ENCODE data around the gene PRKCE. TPM values are rescaled to one million over a fixed set of nuclear protein-coding genes. Genes with fewer than 3 reads are reported as not detected.

PRKCE gene
- total RNA-seq, 1 donor from 2014 or later, result 21.0 TPM

DNA sequence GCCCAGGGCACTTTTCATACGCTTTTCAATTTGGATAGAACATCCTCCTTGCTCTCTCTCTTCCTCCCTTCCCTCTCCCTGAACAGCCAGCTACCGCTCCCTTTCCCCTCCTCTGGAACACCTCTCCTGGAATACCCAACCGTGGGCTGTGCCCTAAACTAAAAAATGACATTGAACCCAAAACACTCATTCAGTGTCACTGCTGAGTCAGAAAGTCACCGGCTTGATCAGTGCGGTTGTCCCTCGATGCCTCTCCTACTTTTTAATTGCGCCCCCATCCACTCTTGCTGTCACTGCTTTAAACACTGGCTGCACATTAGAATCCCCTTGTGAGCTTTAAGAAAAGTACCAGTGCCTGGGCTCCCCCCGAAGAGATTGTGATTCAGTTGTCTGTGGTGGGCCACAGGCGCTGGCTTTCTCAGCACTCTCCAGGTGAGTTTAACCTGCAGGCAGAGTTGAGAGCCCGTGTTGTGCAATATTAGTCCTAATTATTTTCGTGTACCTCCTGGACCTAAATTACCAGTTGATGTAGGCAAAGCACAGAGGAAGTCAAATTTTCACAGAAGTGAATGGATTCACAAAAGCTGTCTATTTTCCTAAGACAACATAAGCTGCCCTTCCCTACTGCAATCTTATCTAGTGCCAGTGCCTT is 302.0 kb downstream of the PRKCE start:
- Histone ChIP-seq H3K4me3 (ENCODE audit: low read depth, low read length) (no peak overlapping the region), H3K36me3 (ENCODE audit: control insufficient read depth, insufficient read depth, low read length) (no peaks in the 10 kb centered on the region), H3K27me3 (ENCODE audit: control insufficient read depth, insufficient read depth, low read length) (peaks cover 2% of the 10 kb centered on the region)
- no peak for DNase-seq (ENCODE audit: low read depth)
- TF ChIP-seq, protein P1, sequence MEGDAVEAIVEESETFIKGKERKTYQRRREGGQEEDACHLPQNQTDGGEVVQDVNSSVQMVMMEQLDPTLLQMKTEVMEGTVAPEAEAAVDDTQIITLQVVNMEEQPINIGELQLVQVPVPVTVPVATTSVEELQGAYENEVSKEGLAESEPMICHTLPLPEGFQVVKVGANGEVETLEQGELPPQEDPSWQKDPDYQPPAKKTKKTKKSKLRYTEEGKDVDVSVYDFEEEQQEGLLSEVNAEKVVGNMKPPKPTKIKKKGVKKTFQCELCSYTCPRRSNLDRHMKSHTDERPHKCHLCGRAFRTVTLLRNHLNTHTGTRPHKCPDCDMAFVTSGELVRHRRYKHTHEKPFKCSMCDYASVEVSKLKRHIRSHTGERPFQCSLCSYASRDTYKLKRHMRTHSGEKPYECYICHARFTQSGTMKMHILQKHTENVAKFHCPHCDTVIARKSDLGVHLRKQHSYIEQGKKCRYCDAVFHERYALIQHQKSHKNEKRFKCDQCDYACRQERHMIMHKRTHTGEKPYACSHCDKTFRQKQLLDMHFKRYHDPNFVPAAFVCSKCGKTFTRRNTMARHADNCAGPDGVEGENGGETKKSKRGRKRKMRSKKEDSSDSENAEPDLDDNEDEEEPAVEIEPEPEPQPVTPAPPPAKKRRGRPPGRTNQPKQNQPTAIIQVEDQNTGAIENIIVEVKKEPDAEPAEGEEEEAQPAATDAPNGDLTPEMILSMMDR (IDR thresholded peaks at IDR 0.05; ENCODE audit: insufficient read depth, low read length, poor library complexity, severe bottlenecking), result no peak

DNA sequence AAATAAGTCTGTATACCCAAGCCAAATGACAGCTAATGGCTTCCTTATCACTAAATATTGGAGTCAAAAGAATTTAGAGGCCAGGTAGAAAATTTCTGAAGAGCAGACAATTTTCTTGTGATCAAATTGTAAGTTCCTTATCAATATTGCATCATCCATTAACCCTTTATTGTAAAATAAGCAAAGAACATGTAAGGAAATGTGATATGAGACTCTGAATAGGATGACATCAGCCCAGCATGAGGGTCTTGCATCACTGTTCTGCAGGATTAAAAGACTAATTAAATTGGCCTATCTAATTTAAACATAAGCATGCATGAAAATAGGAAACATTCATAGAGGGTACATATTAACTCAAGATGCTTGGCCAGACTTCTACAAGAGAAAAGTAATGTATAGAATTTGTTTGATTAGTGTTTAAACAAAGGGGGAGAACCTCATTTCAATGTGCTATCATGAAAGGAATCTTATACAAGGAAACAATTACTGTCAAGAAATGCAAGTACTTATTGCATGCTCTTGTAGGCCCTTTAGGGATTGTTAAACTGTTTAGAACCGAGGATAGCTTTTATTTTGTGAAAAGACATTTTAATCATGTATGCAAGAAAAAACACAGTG is 302.9 kb downstream of the PRKCE start:
- no peak for DNase-seq (ENCODE audit: low read depth)
- Histone ChIP-seq H3K36me3 (ENCODE audit: control insufficient read depth, insufficient read depth, low read length) (no peaks in the 10 kb centered on the region), H3K4me3 (ENCODE audit: low read depth, low read length) (no peak overlapping the region), H3K27me3 (ENCODE audit: control insufficient read depth, insufficient read depth, low read length) (peaks cover 2% of the 10 kb centered on the region)
- TF ChIP-seq, protein P1 (IDR thresholded peaks at IDR 0.05; ENCODE audit: insufficient read depth, low read length, poor library complexity, severe bottlenecking), result no peak

DNA sequence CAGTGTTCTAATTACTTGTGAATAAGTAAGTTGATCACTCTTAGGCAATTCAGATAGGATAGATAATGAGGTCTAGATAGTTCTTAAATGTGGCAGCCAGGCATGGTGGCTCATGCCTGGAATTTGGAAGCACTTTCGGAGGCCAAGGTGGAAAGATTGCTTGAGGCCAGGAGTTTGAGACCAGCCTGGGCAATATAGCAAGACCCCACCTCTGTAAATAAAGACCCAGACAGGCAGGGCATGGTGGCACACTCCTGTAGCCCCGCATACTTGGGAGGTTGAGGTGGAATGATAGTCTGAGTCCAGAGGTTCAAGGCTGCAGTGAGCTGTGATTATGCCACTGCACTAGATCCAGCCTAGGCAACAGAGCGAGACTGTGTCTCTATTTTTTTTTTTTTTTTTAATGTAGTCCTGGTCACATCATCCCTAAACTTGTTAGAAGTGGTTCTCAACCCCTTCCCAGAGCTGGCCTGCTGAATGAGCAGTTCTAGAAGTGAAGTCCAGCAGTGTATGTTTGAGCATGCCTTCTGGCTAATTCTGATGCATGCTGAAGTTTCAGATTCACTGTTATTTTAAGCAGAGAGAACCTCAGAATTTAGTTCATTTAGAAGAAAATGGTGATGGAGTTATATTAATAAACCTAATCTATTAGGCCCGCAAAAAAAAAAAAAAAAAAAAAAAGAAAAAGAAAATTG is 306.2 kb downstream of the PRKCE start:
- Histone ChIP-seq H3K4me3 (ENCODE audit: low read depth, low read length) (no peak overlapping the region), H3K36me3 (ENCODE audit: control insufficient read depth, insufficient read depth, low read length) (no peaks in the 10 kb centered on the region), H3K27me3 (ENCODE audit: control insufficient read depth, insufficient read depth, low read length) (no peaks in the 10 kb centered on the region)
- no peak for DNase-seq (ENCODE audit: low read depth)
- TF ChIP-seq, protein P1 (IDR thresholded peaks at IDR 0.05; ENCODE audit: insufficient read depth, low read length, poor library complexity, severe bottlenecking), result no peak

DNA sequence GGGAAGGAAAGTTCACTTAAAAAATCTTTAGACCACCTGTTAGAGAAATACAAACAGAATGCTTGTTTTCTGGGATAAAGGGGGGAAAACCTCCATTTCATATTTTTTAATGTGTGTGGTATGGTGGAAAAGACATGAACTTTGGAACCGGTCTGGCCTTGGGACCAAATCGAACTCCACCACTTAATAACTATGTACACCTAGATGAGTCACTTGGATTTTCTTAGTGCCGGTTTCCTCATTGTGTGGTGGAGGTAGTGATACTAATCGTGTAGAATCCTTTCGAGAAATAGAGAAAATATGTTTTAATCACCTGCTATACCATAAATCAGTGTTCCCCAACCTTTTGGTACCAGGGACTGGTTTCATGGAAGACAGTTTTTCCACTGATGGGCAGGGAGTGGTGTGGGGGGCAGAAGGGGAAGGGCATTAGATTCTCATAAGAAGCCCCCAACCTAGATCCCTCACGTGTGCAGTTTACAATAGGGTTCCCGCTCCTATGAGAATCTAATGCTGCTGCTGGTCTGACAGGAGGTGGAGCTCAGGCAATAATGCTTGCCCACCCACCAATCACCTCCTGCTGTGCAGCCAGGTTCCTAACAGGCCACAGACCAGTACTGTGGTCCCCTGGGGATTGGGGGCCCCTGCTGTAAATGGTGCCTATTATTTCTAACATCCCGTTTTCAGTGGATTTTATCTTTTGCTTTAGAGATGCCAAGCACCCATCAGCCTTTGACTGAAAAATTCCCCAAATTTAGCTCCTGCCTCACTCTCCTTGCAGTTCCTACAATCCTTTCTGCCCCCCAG is 308.8 kb downstream of the PRKCE start:
- TF ChIP-seq, protein P1 (IDR thresholded peaks at IDR 0.05; ENCODE audit: insufficient read depth, low read length, poor library complexity, severe bottlenecking), result no peak
- H3K27me3 ChIP-seq (ENCODE audit: control insufficient read depth, insufficient read depth, low read length), result no peaks in the 10 kb centered on the region
- DNase-seq (ENCODE audit: low read depth), result no peak
- no peaks in the 10 kb centered on the region for H3K36me3 ChIP-seq (ENCODE audit: control insufficient read depth, insufficient read depth, low read length)
- H3K4me3 ChIP-seq (ENCODE audit: low read depth, low read length), result no peak overlapping the region

DNA sequence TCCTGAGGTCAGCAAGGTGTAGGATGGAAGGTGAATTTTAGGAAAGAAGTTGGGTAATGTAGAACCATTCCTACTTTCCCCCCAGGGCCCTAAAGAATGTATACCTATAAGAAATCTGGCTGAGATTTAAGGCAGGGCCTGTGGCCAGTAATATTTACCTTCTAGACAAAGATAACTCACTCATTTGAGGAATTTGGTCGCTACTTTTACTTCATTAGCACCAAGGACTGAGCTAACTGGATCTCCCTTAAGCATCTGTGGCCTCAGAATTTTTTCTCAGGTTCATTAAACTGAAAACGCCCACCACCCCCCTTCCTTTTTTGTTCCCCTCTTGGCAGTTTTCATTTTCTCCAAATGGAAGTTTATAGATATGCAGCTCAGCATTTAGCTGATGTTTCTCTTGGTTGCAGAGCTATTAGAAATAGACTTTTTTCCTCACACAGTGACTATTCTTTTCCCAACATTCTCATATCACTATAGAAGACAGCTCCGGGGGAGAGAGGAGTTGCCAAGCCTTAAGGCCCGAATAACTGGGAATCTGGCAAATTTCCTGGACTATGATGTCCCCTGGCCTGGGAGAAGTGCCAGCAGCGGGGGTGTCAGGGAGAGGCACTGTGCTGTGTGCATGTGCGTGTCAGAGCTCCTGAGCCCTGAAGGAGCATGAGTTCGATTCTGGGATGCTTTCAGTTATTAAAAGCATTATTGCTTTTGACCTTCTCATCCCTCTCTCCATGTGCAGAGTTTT is 310.9 kb downstream of the PRKCE start:
- no peak for DNase-seq (ENCODE audit: low read depth)
- H3K36me3 ChIP-seq (ENCODE audit: control insufficient read depth, insufficient read depth, low read length), result no peaks in the 10 kb centered on the region
- TF ChIP-seq, protein P1 (IDR thresholded peaks at IDR 0.05; ENCODE audit: insufficient read depth, low read length, poor library complexity, severe bottlenecking), result no peak
- H3K27me3 ChIP-seq (ENCODE audit: control insufficient read depth, insufficient read depth, low read length), result no peaks in the 10 kb centered on the region
- H3K4me3 ChIP-seq (ENCODE audit: low read depth, low read length), result no peak overlapping the region
